Measurements from ENCODE around the gene FRMPD3.

FRMPD3 gene

DNA sequence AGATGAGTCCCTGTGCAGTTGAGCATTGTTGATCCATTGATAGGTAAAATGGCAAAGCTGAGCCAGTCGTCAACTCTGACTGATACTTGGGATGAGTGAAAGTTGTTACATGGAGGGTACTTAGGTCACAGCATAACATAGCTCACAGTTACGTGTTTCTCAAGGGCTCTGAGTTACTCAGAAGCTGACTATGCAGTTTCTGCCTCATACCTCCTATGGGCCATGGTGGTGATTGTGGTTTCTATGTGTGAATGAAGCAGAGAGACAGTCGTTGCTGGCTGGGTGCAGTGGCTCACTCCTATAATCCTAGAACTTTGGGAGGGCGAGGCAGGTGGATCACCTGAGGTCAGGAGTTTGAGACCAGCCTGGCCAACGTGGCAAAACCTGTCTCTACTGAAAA lies 30.8 kb downstream of the FRMPD3 start:
- no peak for DNase-seq (ENCODE audit: low spot score)

DNA sequence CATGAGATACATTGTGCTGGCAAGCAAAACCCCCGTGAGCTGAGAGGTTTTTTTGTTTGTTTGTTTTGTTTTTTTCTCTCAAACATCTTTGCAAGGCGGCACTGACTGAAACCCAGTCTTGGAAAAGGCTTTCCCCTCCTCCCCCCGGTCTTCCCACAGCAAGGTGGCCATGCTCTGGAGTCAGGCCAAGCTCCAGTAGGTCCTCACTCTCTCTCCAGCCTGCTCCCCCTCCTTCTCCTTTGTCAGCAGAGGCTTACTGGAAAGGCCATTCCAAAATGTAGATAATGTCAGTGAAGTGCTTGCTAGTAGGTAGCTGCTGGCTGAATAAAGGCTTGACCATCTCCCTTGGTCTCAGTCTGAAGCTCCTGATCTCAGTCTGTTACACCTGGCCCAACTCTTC lies 32.6 kb downstream of the FRMPD3 start:
- DNase-seq (ENCODE audit: low spot score) = no peak

DNA sequence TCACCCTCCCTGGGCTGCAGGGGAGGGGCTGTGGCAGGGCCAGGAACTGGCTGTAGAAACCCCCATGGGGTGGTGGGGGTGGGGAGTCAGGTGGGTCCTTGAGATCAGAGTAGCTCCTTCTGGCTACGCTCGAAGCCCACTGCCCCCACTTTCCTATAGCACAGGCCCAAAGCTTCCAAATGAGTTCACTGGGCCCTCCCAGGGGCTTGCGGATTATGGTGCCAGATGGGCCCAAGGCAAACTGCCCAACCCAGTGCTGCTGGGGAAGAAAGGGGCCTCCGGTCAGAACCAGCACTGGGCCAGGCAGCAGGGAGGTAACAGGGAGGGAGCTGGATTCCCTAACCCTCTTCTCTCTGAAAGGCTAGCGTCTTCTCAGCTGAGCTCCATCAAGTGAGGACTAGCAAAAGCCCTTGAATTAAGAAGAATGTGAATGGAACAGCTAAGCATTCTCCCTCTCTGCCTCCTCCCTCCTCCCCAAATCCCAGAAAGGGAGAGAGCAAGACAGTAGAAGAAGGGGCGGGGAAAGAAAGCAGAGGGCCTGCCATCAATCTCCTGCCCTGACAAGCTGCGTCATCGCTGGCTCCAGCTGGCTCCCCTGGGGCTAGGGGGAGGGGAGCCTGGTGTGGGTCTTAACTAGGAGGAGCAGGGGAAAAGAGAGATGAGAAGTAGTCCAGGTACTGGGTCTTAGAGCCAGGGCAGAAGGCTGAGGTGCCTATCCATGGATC lies 34.7 kb downstream of the FRMPD3 start:
- no peak for DNase-seq (ENCODE audit: low spot score)

DNA sequence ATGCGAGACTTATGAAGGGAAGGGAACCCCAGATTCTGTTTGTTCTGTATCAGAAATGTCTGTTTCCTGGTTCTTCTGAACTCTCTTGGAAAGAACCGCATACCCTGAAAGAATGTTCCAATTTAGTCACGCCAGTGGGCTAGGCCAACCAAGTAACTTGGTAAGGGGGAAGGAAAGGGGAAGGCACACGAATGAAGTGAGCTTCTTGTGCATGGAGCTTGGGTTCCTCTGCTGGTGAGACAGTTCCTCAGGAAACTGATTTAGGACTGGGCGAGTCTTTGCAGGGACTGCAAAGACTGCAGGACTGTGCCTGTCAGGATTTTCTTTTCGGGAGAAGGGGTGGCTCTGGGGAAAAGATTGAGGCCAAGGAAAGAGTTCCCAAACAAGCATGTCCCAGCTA lies 35.6 kb downstream of the FRMPD3 start:
- DNase-seq (ENCODE audit: low spot score) = no peak

DNA sequence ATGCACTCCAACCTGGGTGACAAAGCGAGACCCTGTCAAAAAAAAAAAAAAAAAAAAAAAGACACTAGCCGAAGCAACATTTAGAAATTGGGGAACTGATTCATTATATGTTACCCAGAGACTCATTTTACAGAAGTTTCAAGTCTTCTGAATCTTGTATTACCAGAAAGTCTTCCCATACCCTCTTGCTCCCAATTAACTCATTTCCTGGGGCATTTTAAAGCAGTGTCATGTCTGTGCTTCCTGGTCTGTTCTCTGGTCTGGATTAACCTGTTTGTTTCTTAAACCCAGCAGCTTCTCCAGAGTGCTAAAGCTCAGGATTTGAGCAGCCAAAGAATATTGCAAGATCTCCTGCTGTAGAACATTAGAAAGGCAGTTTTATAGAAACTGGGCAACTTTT lies 43.7 kb downstream of the FRMPD3 start:
- DNase-seq (ENCODE audit: low spot score) = no peak

DNA sequence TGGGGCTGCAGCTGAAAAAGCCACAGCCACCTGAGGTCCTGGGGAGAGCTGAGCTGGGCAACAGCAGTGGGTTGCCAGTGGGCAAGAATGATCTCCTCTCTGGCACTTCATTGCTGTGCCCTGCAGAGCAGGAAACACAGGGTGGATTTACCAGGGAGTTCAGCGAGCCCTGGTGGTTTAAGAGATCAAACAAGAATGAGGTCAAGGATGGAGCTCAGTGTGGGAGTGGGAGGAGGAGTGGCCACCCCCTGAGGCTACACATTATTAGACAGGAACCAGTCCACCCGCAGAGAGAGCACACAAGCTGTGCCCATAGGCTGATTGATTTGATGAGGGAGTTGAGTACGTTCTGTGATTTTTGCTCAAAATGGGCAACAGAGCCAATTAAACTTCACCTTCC lies 47.3 kb downstream of the FRMPD3 start:
- DNase-seq (ENCODE audit: low spot score) = no peak
